A673 (cell line): Measurements from ENCODE around the gene PBX1. TPM values are rescaled to one million over a fixed set of nuclear protein-coding genes. Genes with fewer than 3 reads are reported as not detected.

Experiments
- BruUV-seq: library from RNA; stranded (reverse); fragments of 400-500 nt; replicated peaks from 2 replicates; lab custom pipeline; 2021; lab: Mats Ljungman, UMichigan
- CTCF ChIA-PET: fragments of 300-600 bp; sonication (Branson Sonifier 250); formaldehyde crosslinking; loops from one replicate; lab custom pipeline; 2022; ENCODE audit warnings: antibody characterized with exemption; lab: Charles Lee
- POLR2A ChIA-PET: fragments of 300-600 bp; sonication (Branson Sonifier 250); formaldehyde crosslinking; loops from one replicate; lab custom pipeline; 2022; ENCODE audit warnings: antibody characterized with exemption; ENCODE audit not compliant: low non-redundant PET; lab: Charles Lee
- DNase-seq: peaks from one replicate; pipeline ENCODE4 v3.0.0-alpha.2; 2015; ENCODE audit warnings: low spot score
- H3K27ac ChIP-seq: fragments of 200-600 bp; sonication (generic); 2 replicates; pipeline ENCODE4 v1.5.1; 2016; ENCODE audit warnings: mixed run types, low read depth, mild to moderate bottlenecking, mixed read lengths, antibody characterized with exemption, low read length; ENCODE audit not compliant: poor library complexity, severe bottlenecking
- H3K27me3 ChIP-seq: fragments of 200-600 bp; sonication (generic); replicated peaks from 2 replicates; pipeline ENCODE4 v1.6.1; 2017; ENCODE audit warnings: mixed run types, low read depth, mild to moderate bottlenecking, mixed read lengths, antibody characterized with exemption, low read length; ENCODE audit not compliant: insufficient read depth, poor library complexity
- H3K36me3 ChIP-seq: fragments of 200-600 bp; sonication (generic); 2 replicates; pipeline ENCODE4 v1.6.1; 2016; ENCODE audit warnings: mixed run types, mild to moderate bottlenecking, mixed read lengths, antibody characterized with exemption, low read length; ENCODE audit not compliant: insufficient read depth, poor library complexity, severe bottlenecking
- H3K4me1 ChIP-seq: fragments of 200-600 bp; sonication (generic); 2 replicates; pipeline ENCODE4 v1.6.1; 2017; ENCODE audit warnings: mixed run types, mild to moderate bottlenecking, mixed read lengths, antibody characterized with exemption, low read length; ENCODE audit not compliant: insufficient read depth, poor library complexity, severe bottlenecking
- H3K4me3 ChIP-seq: fragments of 200-600 bp; sonication (generic); 2 replicates; pipeline ENCODE4 v1.5.1; 2016; ENCODE audit warnings: low read depth, mixed run types, mild to moderate bottlenecking, mixed read lengths, low read length; ENCODE audit not compliant: poor library complexity, severe bottlenecking
- H3K9me3 ChIP-seq: fragments of 200-600 bp; sonication (generic); 2 replicates; pipeline ENCODE4 v1.6.1; 2016; ENCODE audit warnings: mixed run types, low read depth, mild to moderate bottlenecking, mixed read lengths, antibody characterized with exemption, low read length; ENCODE audit not compliant: poor library complexity, severe bottlenecking
- EZH2 ChIP-seq: fragments of 200-600 bp; sonication (generic); IDR thresholded peaks from 2 replicates; pipeline ENCODE4 v1.6.1; 2017; ENCODE audit warnings: borderline replicate concordance, low read depth, mild to moderate bottlenecking, mixed read lengths, antibody characterized with exemption, low read length; ENCODE audit not compliant: poor library complexity, severe bottlenecking
- intact Hi-C: fragments of 100-400 bp; cut with micrococcal nuclease; formaldehyde crosslinking; loops from one replicate; pipeline ENCODE4 v1.10.0; 2022; ENCODE audit not compliant: unreplicated experiment
- total RNA-seq: library from RNA; stranded (reverse); gene quantifications from 2 replicates; pipeline ENCODE4 v1.2.3, GENCODE V29; 2021
- TF ChIP-seq, protein P1 (sequence below): fragments of 300-800, 200-600 bp; sonication (generic); conservative IDR thresholded peaks from 2 replicates; pipeline ENCODE4 v1.5.1; 2017; ENCODE audit warnings: low read depth, mild to moderate bottlenecking, antibody characterized with exemption, low read length, moderate library complexity, mixed read lengths

Gene PBX1
- total RNA-seq, 1 experiment from 2014 or later = 51.5 TPM

- peak overlapping the region; percentile 82 for H3K4me3 ChIP-seq
- no peaks in the 10 kb centered on the region for H3K36me3 ChIP-seq
- intact Hi-C loops = loop anchor here (5.0 kb wide), 1 partner anchor 228 kb away; no protein-coding TSS in a partner anchor
- no peaks in the 10 kb centered on the region for H3K27me3 ChIP-seq
- ChIA-PET POLR2A (interaction anchor here (0.6 to 0.8 kb wide), 2 partner anchors 24 to 132 kb away, joined by 3 to 4 read pairs; no protein-coding TSS in a partner anchor), CTCF (interaction anchor here (0.6 kb wide), 2 partner anchors 93 to 740 kb away, joined by 3 read pairs; no protein-coding TSS in a partner anchor)
- peak overlapping the region; percentile 72 for H3K27ac ChIP-seq
- H3K4me1 ChIP-seq = peaks cover 38% of the 10 kb centered on the region
- peak; percentile 55 for DNase-seq
- H3K9me3 ChIP-seq = no peaks in the 10 kb centered on the region
- no peak for TF ChIP-seq EZH2
- TF ChIP-seq, protein P1, sequence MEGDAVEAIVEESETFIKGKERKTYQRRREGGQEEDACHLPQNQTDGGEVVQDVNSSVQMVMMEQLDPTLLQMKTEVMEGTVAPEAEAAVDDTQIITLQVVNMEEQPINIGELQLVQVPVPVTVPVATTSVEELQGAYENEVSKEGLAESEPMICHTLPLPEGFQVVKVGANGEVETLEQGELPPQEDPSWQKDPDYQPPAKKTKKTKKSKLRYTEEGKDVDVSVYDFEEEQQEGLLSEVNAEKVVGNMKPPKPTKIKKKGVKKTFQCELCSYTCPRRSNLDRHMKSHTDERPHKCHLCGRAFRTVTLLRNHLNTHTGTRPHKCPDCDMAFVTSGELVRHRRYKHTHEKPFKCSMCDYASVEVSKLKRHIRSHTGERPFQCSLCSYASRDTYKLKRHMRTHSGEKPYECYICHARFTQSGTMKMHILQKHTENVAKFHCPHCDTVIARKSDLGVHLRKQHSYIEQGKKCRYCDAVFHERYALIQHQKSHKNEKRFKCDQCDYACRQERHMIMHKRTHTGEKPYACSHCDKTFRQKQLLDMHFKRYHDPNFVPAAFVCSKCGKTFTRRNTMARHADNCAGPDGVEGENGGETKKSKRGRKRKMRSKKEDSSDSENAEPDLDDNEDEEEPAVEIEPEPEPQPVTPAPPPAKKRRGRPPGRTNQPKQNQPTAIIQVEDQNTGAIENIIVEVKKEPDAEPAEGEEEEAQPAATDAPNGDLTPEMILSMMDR = no peak
- no TSS peak for BruUV-seq
Measured at GRCh38 chr1:164559342-164560051, 513 bp downstream of the PBX1 start.

DNA sequence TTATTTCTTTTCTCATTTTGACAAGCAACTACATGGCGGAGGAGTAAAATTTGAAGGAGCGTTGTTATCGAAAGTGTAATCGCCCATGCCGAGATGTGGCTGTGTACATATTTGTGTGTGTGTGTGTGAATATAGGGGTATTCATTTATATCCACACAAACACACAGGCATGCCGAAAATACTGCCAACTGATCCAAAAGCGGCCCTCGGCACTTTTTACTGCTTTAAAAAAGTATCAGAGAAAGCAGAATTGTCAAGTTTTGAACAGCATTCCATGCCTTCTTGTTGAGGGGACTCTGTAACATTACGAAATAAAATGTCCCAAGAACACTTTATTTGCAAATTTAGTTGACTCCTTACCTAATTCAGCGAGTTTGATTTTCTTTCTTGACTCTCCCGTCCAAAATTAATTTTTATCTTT is 1.1 kb downstream of the PBX1 start:
- no peaks in the 10 kb centered on the region for H3K36me3 ChIP-seq
- H3K9me3 ChIP-seq = no peaks in the 10 kb centered on the region
- peaks cover 38% of the 10 kb centered on the region for H3K4me1 ChIP-seq
- no peak for TF ChIP-seq EZH2
- TF ChIP-seq, protein P1 = no peak
- H3K27me3 ChIP-seq = no peaks in the 10 kb centered on the region
- intact Hi-C loops = no loop called here
- no peak for DNase-seq
- peak overlapping the region; percentile 72 for H3K27ac ChIP-seq
- POLR2A ChIA-PET = interaction anchor here (0.6 kb wide), 1 partner anchor 132 kb away, joined by 4 read pairs; no protein-coding TSS in a partner anchor
- H3K4me3 ChIP-seq = peak overlapping the region; percentile 82
- CTCF ChIA-PET = interaction anchor here (0.6 kb wide), 1 partner anchor 740 kb away, joined by 3 read pairs; no protein-coding TSS in a partner anchor
- BruUV-seq = TSS peak; percentile 56

DNA sequence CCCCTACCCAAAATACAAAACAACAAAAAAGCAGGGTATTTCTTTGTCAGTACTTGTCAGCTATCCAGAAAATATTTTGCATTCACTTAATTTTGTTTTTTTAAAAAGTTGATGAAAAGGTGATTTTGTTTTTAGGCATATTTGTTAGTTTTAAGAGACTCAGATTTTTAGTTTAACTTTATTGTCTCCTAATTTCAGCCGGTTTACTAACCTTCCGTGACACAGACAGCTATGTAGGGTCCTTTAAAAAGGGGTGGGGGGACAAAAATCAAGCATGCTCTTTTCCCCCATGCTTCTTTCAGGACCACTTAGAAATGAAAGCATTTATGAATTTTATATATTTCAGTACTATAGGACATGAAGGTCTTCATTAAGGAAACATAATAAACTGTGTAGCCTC is 1.6 kb downstream of the PBX1 start:
- H3K4me3 ChIP-seq = peak overlapping the region; percentile 82
- TF ChIP-seq EZH2 = no peak
- TF ChIP-seq, protein P1 = no peak
- H3K4me1 ChIP-seq = peaks cover 38% of the 10 kb centered on the region
- intact Hi-C loops = no loop called here
- ChIA-PET POLR2A (no interaction called here), CTCF (no interaction called here)
- H3K27ac ChIP-seq = peak overlapping the region; percentile 72
- no TSS peak for BruUV-seq
- no peaks in the 10 kb centered on the region for H3K36me3 ChIP-seq
- no peak for DNase-seq
- no peaks in the 10 kb centered on the region for H3K9me3 ChIP-seq
- no peaks in the 10 kb centered on the region for H3K27me3 ChIP-seq
